Ascending aorta (tissue), 2 donors: ENCODE results near the gene ARHGAP24. TPM values are rescaled to one million over a fixed set of nuclear protein-coding genes. Genes with fewer than 3 reads are reported as not detected.

ENCODE experiments used
- DNase-seq, 2 donors: peaks; one replicate each; pipeline ENCODE4 v3.0.0-alpha.2; 2019; ENCODE audit warnings: low spot score in 2 of 2
- H3K27ac ChIP-seq, 2 donors: fragments of 200-600 bp; sonication (generic); one replicate each; pipeline ENCODE4 v1.5.1; 2016 to 2017; ENCODE audit warnings: mild to moderate bottlenecking in 1 of 2
- H3K27me3 ChIP-seq: fragments of 200-600 bp; sonication (generic); one replicate; pipeline ENCODE4 v1.5.1; 2017
- H3K36me3 ChIP-seq, 2 donors: fragments of 200-600 bp; sonication (generic); one replicate each; pipeline ENCODE4 v1.5.1; 2016
- H3K4me1 ChIP-seq, 2 donors: fragments of 200-600 bp; sonication (generic); one replicate each; pipeline ENCODE4 v1.5.1; 2016 to 2017; ENCODE audit warnings: mild to moderate bottlenecking in 1 of 2
- H3K4me3 ChIP-seq, 2 donors: fragments of 200-600 bp; sonication (generic); one replicate each; pipeline ENCODE4 v1.5.1; 2016 to 2017; ENCODE audit warnings: mild to moderate bottlenecking in 1 of 2
- H3K9me3 ChIP-seq, 2 donors: fragments of 200-600 bp; sonication (generic); one replicate each; pipeline ENCODE4 v1.5.1; 2016
- CTCF ChIP-seq, 3 experiments: fragments of 200-600 bp in 2 of 3; fragments of 450-650 bp in 1 of 3; sonication (generic) in 2 of 3; IDR thresholded peaks; one replicate each; pipeline ENCODE4 v1.5.1; 2016 to 2019; ENCODE audit warnings: antibody characterized with exemption in 3 of 3, mild to moderate bottlenecking in 1 of 3, moderate library complexity in 1 of 3
- intact Hi-C: fragments of 100-400 bp; cut with DNase I; formaldehyde crosslinking; loops from one replicate; pipeline ENCODE4 v1.15.1; 2023
- total RNA-seq: library from RNA; depleted of rRNA; stranded (reverse); fragments of >200 nt; gene quantifications from one replicate; pipeline ENCODE4 v1.1.0, GENCODE V29; 2016

ARHGAP24 gene
- total RNA-seq, 1 donor from 2014 or later = 13.9 TPM

- intact Hi-C loops = no loop called here
- Histone ChIP-seq H3K9me3 (no peaks in the 10 kb centered on the region), H3K36me3 (no peaks in the 10 kb centered on the region), H3K4me1 (no peaks in the 10 kb centered on the region), H3K27ac (no peak overlapping the region), H3K4me3 (no peak overlapping the region), H3K27me3 (no peaks in the 10 kb centered on the region)
- DNase-seq = no peak
- TF ChIP-seq CTCF (IDR thresholded peaks at IDR 0.05) = no peak
Observed at GRCh38 chr4:85452058-85452731, 22.8 kb upstream of the ARHGAP24 start.

DNA sequence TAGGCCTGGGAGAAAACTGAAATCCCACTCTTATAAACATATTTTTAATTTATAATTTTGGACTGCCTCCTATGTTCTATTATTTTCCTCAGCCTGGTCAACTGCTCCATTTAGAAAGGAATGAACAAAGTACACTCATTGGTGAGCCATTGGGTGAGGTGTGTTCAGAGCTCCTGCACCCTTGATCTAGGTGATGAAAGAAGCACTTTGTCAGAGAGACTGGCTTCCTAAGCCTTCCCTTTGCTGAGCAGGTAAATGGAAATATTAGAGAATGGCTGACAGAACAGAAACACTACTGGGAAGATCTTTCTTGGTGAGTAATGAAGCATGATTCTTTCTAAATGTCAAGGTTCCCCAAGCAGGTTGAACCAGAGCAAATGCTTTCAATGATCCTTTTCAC is 19.0 kb upstream of the ARHGAP24 start:
- no peaks in the 10 kb centered on the region for H3K4me1 ChIP-seq
- TF ChIP-seq CTCF (IDR thresholded peaks at IDR 0.05) = no peak
- no peak overlapping the region for H3K4me3 ChIP-seq
- no peak overlapping the region for H3K27ac ChIP-seq
- no peak for DNase-seq
- H3K9me3 ChIP-seq = no peaks in the 10 kb centered on the region
- no peaks in the 10 kb centered on the region for H3K36me3 ChIP-seq
- H3K27me3 ChIP-seq = no peaks in the 10 kb centered on the region
- intact Hi-C loops = no loop called here

GRCh38 chr4:85457752-85458467 is 17.0 kb upstream of the ARHGAP24 start:
- no peak for TF ChIP-seq CTCF (IDR thresholded peaks at IDR 0.05)
- intact Hi-C loops = no loop called here
- Histone ChIP-seq H3K27me3 (no peaks in the 10 kb centered on the region), H3K4me3 (no peak overlapping the region), H3K9me3 (no peaks in the 10 kb centered on the region), H3K36me3 (no peaks in the 10 kb centered on the region), H3K27ac (no peak overlapping the region), H3K4me1 (no peaks in the 10 kb centered on the region)
- DNase-seq = no peak

DNA sequence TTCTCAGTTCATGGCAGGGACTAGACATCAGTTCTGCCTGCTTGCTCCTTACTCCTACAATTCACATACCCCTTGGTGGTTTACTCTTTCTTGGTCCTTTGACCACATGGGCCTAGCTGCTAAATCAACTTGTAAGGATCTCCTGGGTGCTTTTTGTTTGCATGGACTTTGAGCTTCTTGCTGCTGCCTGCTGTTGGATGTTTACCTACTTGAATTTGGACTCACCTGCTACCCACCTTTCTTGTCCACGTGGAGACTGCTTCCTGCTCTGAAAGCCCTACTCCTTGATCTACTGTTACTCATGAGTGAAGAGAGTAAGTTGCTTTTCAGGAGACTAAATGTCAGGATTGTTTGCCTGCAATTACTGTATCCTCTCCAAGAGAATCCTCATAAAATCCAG is 15.2 kb upstream of the ARHGAP24 start:
- intact Hi-C loops = no loop called here
- Histone ChIP-seq H3K36me3 (no peaks in the 10 kb centered on the region), H3K4me1 (no peaks in the 10 kb centered on the region), H3K9me3 (no peaks in the 10 kb centered on the region), H3K27me3 (no peaks in the 10 kb centered on the region), H3K27ac (no peak overlapping the region), H3K4me3 (no peak overlapping the region)
- TF ChIP-seq CTCF (IDR thresholded peaks at IDR 0.05) = no peak
- no peak for DNase-seq

GRCh38 chr4:85474356-85474755 is 594 bp upstream of the ARHGAP24 start:
- Histone ChIP-seq H3K36me3 (no peaks in the 10 kb centered on the region), H3K9me3 (no peaks in the 10 kb centered on the region), H3K27ac (no peak overlapping the region), H3K4me1 (no peaks in the 10 kb centered on the region), H3K27me3 (no peaks in the 10 kb centered on the region), H3K4me3 (peak overlapping the region; percentile 53 to 61)
- DNase-seq = no peak
- TF ChIP-seq CTCF (IDR thresholded peaks at IDR 0.05) = no peak
- intact Hi-C loops = no loop called here
